Astrocyte (in vitro differentiated cells and primary cell): ENCODE data around the gene LMX1A. TPM values are rescaled to one million over a fixed set of nuclear protein-coding genes. Genes with fewer than 3 reads are reported as not detected.

Experiments
- DNase-seq: peaks from one replicate; pipeline ENCODE4 v3.0.0-alpha.2; 2010; ENCODE audit warnings: low read depth
- FAIRE-seq: peaks from 2 replicates; lab custom pipeline; 2011; peaks lifted over from hg19 to GRCh38; lab: Jason Lieb, UNC
- H2AFZ ChIP-seq: 2 replicates; pipeline ENCODE4 v1.6.0; 2012; ENCODE audit warnings: low read depth, low read length, inconsistent platforms
- H3K27ac ChIP-seq: 2 replicates; pipeline ENCODE4 v1.5.1; 2011; ENCODE audit warnings: low read depth, low read length, inconsistent platforms
- H3K27me3 ChIP-seq: 2 replicates; pipeline ENCODE4 v1.6.0; 2011; ENCODE audit warnings: low read length, inconsistent platforms; ENCODE audit not compliant: insufficient read depth
- H3K36me3 ChIP-seq: 2 replicates; pipeline ENCODE4 v1.5.1; 2011; ENCODE audit warnings: low read length, inconsistent platforms; ENCODE audit not compliant: insufficient read depth
- H3K4me1 ChIP-seq: 2 replicates; pipeline ENCODE4 v1.5.1; 2011; ENCODE audit warnings: low read length, inconsistent platforms; ENCODE audit not compliant: insufficient read depth
- H3K4me2 ChIP-seq: 2 replicates; pipeline ENCODE4 v1.6.0; 2012; ENCODE audit warnings: low read length, inconsistent platforms
- H3K4me3 ChIP-seq: 2 replicates; pipeline ENCODE4 v1.5.1; 2011; ENCODE audit warnings: low read depth, mild to moderate bottlenecking, low read length, inconsistent platforms; ENCODE audit not compliant: insufficient read depth
- H3K79me2 ChIP-seq: 2 replicates; pipeline ENCODE4 v1.6.0; 2012; ENCODE audit warnings: mild to moderate bottlenecking, low read length, inconsistent platforms; ENCODE audit not compliant: insufficient read depth
- H3K9ac ChIP-seq: 2 replicates; pipeline ENCODE4 v1.6.0; 2012; ENCODE audit warnings: mild to moderate bottlenecking, low read length, inconsistent platforms
- H3K9me3 ChIP-seq: 2 replicates; pipeline ENCODE4 v1.5.1; 2012; ENCODE audit warnings: low read depth, mild to moderate bottlenecking, low read length, inconsistent platforms; ENCODE audit not compliant: insufficient read depth
- H4K20me1 ChIP-seq: 2 replicates; pipeline ENCODE4 v1.6.0; 2012; ENCODE audit warnings: low read length, inconsistent platforms; ENCODE audit not compliant: insufficient read depth
- H3K27ac Mint-ChIP-seq: one replicate; pipeline ENCODE4 v1.8.0; 2021; ENCODE audit warnings: mild to moderate bottlenecking, mixed read lengths; ENCODE audit not compliant: unreplicated experiment
- H3K27me3 Mint-ChIP-seq: one replicate; pipeline ENCODE4 v1.8.0; 2021; ENCODE audit warnings: low read depth, mixed read lengths; ENCODE audit not compliant: unreplicated experiment
- H3K36me3 Mint-ChIP-seq: one replicate; pipeline ENCODE4 v1.8.0; 2021; ENCODE audit warnings: low read depth, mixed read lengths; ENCODE audit not compliant: unreplicated experiment
- H3K4me1 Mint-ChIP-seq: one replicate; pipeline ENCODE4 v1.8.0; 2021; ENCODE audit warnings: low read depth, mixed read lengths; ENCODE audit not compliant: unreplicated experiment
- H3K4me3 Mint-ChIP-seq: one replicate; pipeline ENCODE4 v1.8.0; 2021; ENCODE audit warnings: mild to moderate bottlenecking, moderate library complexity, mixed read lengths; ENCODE audit not compliant: unreplicated experiment
- H3K9me3 Mint-ChIP-seq: one replicate; pipeline ENCODE4 v1.8.0; 2021; ENCODE audit warnings: mild to moderate bottlenecking, mixed read lengths; ENCODE audit not compliant: unreplicated experiment
- CTCF ChIP-seq: IDR thresholded peaks from 2 replicates; pipeline ENCODE4 v1.5.1; 2011; ENCODE audit warnings: low read depth, mild to moderate bottlenecking, inconsistent platforms, low read length, moderate library complexity; ENCODE audit not compliant: insufficient read depth
- EZH2 ChIP-seq: IDR thresholded peaks from 2 replicates; pipeline ENCODE4 v1.6.1; 2012; ENCODE audit warnings: mild to moderate bottlenecking, low read length, inconsistent platforms; ENCODE audit not compliant: insufficient read depth
- total RNA-seq: library from RNA; stranded (reverse); gene quantifications from 2 replicates; pipeline ENCODE4 v1.2.1, GENCODE V29; 2021

LMX1A gene
- total RNA-seq, 1 donor from 2014 or later: not detected

GRCh38 chr1:165225650-165226049, 130.9 kb downstream of the LMX1A start:
- Histone ChIP-seq H3K4me2 (no peak overlapping the region), H3K27ac (no peak overlapping the region), H3K79me2 (no peaks in the 10 kb centered on the region), H3K9ac (no peak overlapping the region), H3K4me3 (no peak overlapping the region), H3K4me1 (no peaks in the 10 kb centered on the region), H2AFZ (no peak overlapping the region), H3K9me3 (peaks cover 3% of the 10 kb centered on the region), H3K27me3 (no peaks in the 10 kb centered on the region), H3K36me3 (no peaks in the 10 kb centered on the region), H4K20me1 (no peaks in the 10 kb centered on the region)
- Mint-ChIP-seq H3K27ac (no peak overlapping the region), H3K4me1 (no peaks in the 10 kb centered on the region), H3K4me3 (no peak overlapping the region), H3K27me3 (peaks cover 31% of the 10 kb centered on the region), H3K36me3 (no peaks in the 10 kb centered on the region), H3K9me3 (peaks cover 7% of the 10 kb centered on the region)
- DNase-seq: no peak
- FAIRE-seq: no peak
- TF ChIP-seq EZH2 (no peak), CTCF (no peak)

- Histone ChIP-seq H3K9ac (no peak overlapping the region), H3K4me1 (no peaks in the 10 kb centered on the region), H4K20me1 (no peaks in the 10 kb centered on the region), H2AFZ (no peak overlapping the region), H3K4me3 (no peak overlapping the region), H3K79me2 (no peaks in the 10 kb centered on the region), H3K9me3 (peaks cover 3% of the 10 kb centered on the region), H3K36me3 (no peaks in the 10 kb centered on the region), H3K27ac (no peak overlapping the region), H3K4me2 (no peak overlapping the region), H3K27me3 (no peaks in the 10 kb centered on the region)
- no peak overlapping the region for H3K27ac Mint-ChIP-seq
- H3K9me3 Mint-ChIP-seq: peaks cover 7% of the 10 kb centered on the region
- H3K36me3 Mint-ChIP-seq: no peaks in the 10 kb centered on the region
- H3K4me1 Mint-ChIP-seq: no peaks in the 10 kb centered on the region
- no peak for DNase-seq
- peaks cover 29% of the 10 kb centered on the region for H3K27me3 Mint-ChIP-seq
- TF ChIP-seq EZH2 (no peak), CTCF (no peak)
- H3K4me3 Mint-ChIP-seq: no peak overlapping the region
- no peak for FAIRE-seq
Measured at GRCh38 chr1:165225062-165225461, 131.5 kb downstream of the LMX1A start.

- no peak for DNase-seq
- H3K27me3 Mint-ChIP-seq: peaks cover 32% of the 10 kb centered on the region
- TF ChIP-seq CTCF: no peak
- TF ChIP-seq EZH2: no peak
- no peaks in the 10 kb centered on the region for H3K4me1 ChIP-seq
- no peak for FAIRE-seq
- H3K4me3 Mint-ChIP-seq: no peak overlapping the region
- H3K4me3 ChIP-seq: no peak overlapping the region
- H3K9ac ChIP-seq: no peak overlapping the region
- no peaks in the 10 kb centered on the region for H3K4me1 Mint-ChIP-seq
- H4K20me1 ChIP-seq: no peaks in the 10 kb centered on the region
- H3K9me3 ChIP-seq: peaks cover 3% of the 10 kb centered on the region
- no peaks in the 10 kb centered on the region for H3K27me3 ChIP-seq
- H3K4me2 ChIP-seq: no peak overlapping the region
- H3K36me3 Mint-ChIP-seq: no peaks in the 10 kb centered on the region
- H3K27ac Mint-ChIP-seq: no peak overlapping the region
- no peak overlapping the region for H3K27ac ChIP-seq
- H3K9me3 Mint-ChIP-seq: peaks cover 7% of the 10 kb centered on the region
- H3K36me3 ChIP-seq: no peaks in the 10 kb centered on the region
- H3K79me2 ChIP-seq: no peaks in the 10 kb centered on the region
- H2AFZ ChIP-seq: no peak overlapping the region
Measured at GRCh38 chr1:165224504-165224903, 132.0 kb downstream of the LMX1A start.
